SK-N-SH (cell line): ENCODE results near the gene RLBP1. TPM values are rescaled to one million over a fixed set of nuclear protein-coding genes. Genes with fewer than 3 reads are reported as not detected.

Source experiments
- CTCF ChIA-PET: fragments of 300-600, 350-600 bp; formaldehyde crosslinking; extraction: SDS; loops from one replicate; lab custom pipeline; 2021; lab: Yijun Ruan, JAX
- POLR2A ChIA-PET: fragments of 350-600 bp; sonication (Branson Sonifier 250); formaldehyde crosslinking; extraction: SDS; loops from one replicate; lab custom pipeline; 2020; ENCODE audit warnings: antibody characterized with exemption, inconsistent platforms; lab: Yijun Ruan, JAX
- DNase-seq: peaks from one replicate; pipeline ENCODE4 v3.0.0; 2012
- H2AFZ ChIP-seq: fragments of 200-600 bp; sonication (generic); 2 replicates; pipeline ENCODE4 v1.8.1; 2016; ENCODE audit warnings: antibody characterized with exemption, mild to moderate bottlenecking, low read depth
- H3F3A ChIP-seq: fragments of 200-600 bp; sonication (generic); replicated peaks from 2 replicates; pipeline ENCODE3; 2016; ENCODE audit warnings: antibody characterized with exemption, mild to moderate bottlenecking; ENCODE audit not compliant: insufficient read depth
- H3K27ac ChIP-seq, 2 experiments: fragments of 200-500 bp in 1 of 2; fragments of 200-600 bp in 1 of 2; sonication (Bioruptor generic) in 1 of 2; sonication (generic), shearing (Covaris generic) in 1 of 2; 2 replicates each; pipeline versions ENCODE4 v1.5.1 to v1.6.1; 2014 to 2016; ENCODE audit warnings: low read depth in 2 of 2, inconsistent platforms in 1 of 2, low read length in 1 of 2, mild to moderate bottlenecking in 1 of 2, mixed read lengths in 1 of 2
- H3K27me3 ChIP-seq: fragments of 200-600 bp; sonication (generic), shearing (Covaris generic); 2 replicates; pipeline ENCODE4 v1.6.1; 2016; ENCODE audit warnings: mixed run types; ENCODE audit not compliant: insufficient read depth
- H3K36me3 ChIP-seq, 2 experiments: fragments of 200-500 bp in 1 of 2; fragments of 200-600 bp in 1 of 2; sonication (Bioruptor generic) in 1 of 2; sonication (generic) in 1 of 2; replicated peaks in 1 of 2; 2 replicates each; pipeline versions ENCODE3 to v1.5.1; 2014 to 2016; ENCODE audit warnings: low read length in 1 of 2, mild to moderate bottlenecking in 1 of 2; ENCODE audit not compliant: insufficient read depth in 2 of 2, control insufficient read depth in 1 of 2
- H3K4me1 ChIP-seq, 2 experiments: fragments of 200-500 bp in 1 of 2; fragments of 200-600 bp in 1 of 2; sonication (Bioruptor generic) in 1 of 2; sonication (generic), shearing (Covaris generic) in 1 of 2; 2 replicates each; pipeline versions ENCODE4 v1.5.1 to v1.6.1; 2014 to 2016; ENCODE audit warnings: low read depth in 1 of 2, low read length in 1 of 2, mixed run types in 1 of 2; ENCODE audit not compliant: insufficient read depth in 2 of 2, control insufficient read depth in 1 of 2
- H3K4me2 ChIP-seq: fragments of 200-600 bp; sonication (generic), shearing (Covaris generic); 2 replicates; pipeline ENCODE4 v1.6.1; 2017; ENCODE audit warnings: mixed run types
- H3K4me3 ChIP-seq, 2 experiments: fragments of 200-500 bp in 1 of 2; fragments of 200-600 bp in 1 of 2; sonication (Bioruptor generic) in 1 of 2; sonication (generic), shearing (Covaris generic) in 1 of 2; 2 replicates each; pipeline versions ENCODE4 v1.5.1 to v1.8.1; 2014 to 2016; ENCODE audit warnings: low read depth in 2 of 2, inconsistent platforms in 1 of 2, low read length in 1 of 2, mild to moderate bottlenecking in 1 of 2, mixed read lengths in 1 of 2, moderate library complexity in 1 of 2
- H3K79me2 ChIP-seq: fragments of 200-600 bp; sonication (generic); 2 replicates; pipeline ENCODE4 v1.8.1; 2017; ENCODE audit warnings: mild to moderate bottlenecking; ENCODE audit not compliant: insufficient read depth
- H3K9ac ChIP-seq: fragments of 200-600 bp; sonication (generic); 2 replicates; pipeline ENCODE4 v1.6.1; 2017; ENCODE audit warnings: mixed run types
- H3K9me2 ChIP-seq: fragments of 200-600 bp; sonication (generic); 2 replicates; pipeline ENCODE4 v1.6.1; 2017; ENCODE audit warnings: mixed run types
- H3K9me3 ChIP-seq: fragments of 200-600 bp; sonication (generic); 2 replicates; pipeline ENCODE4 v1.6.1; 2017; ENCODE audit warnings: mixed run types, mild to moderate bottlenecking, moderate library complexity
- H4K20me1 ChIP-seq: fragments of 200-600 bp; sonication (generic); 2 replicates; pipeline ENCODE4 v1.6.1; 2017; ENCODE audit warnings: mild to moderate bottlenecking, mixed run types; ENCODE audit not compliant: insufficient read depth
- CTCF ChIP-seq: fragments of 200-600 bp; sonication (generic); IDR thresholded peaks from 2 replicates; pipeline ENCODE4 v1.6.1; 2017; ENCODE audit warnings: antibody characterized with exemption, mild to moderate bottlenecking, moderate library complexity
- ELF1 ChIP-seq: IDR thresholded peaks from 2 replicates; pipeline ENCODE4 v1.4.0; 2012
- EP300 ChIP-seq, 2 experiments: IDR thresholded peaks; 2 replicates each; pipeline versions ENCODE4 v1.4.0 to v1.6.1; 2012; ENCODE audit warnings: borderline replicate concordance in 1 of 2, low read depth in 1 of 2, low read length in 1 of 2
- FOSL2 ChIP-seq: IDR thresholded peaks from 2 replicates; pipeline ENCODE4 v1.4.0; 2012; ENCODE audit warnings: low read depth, mild to moderate bottlenecking, moderate library complexity, borderline replicate concordance
- FOXM1 ChIP-seq: IDR thresholded peaks from 2 replicates; pipeline ENCODE4 v1.4.0; 2012; ENCODE audit warnings: low read depth, mild to moderate bottlenecking
- JUND ChIP-seq: IDR thresholded peaks from 2 replicates; pipeline ENCODE4 v1.4.0; 2012
- MAX ChIP-seq: IDR thresholded peaks from 2 replicates; pipeline ENCODE4 v1.4.0; 2012; ENCODE audit warnings: low read depth
- NFIC ChIP-seq: IDR thresholded peaks from 2 replicates; pipeline ENCODE4 v1.4.0; 2012; ENCODE audit warnings: borderline replicate concordance
- NRF1 ChIP-seq: IDR thresholded peaks from 2 replicates; pipeline ENCODE4 v1.6.1; 2012; ENCODE audit warnings: low read depth, mild to moderate bottlenecking, low read length
- PBX3 ChIP-seq: IDR thresholded peaks from 2 replicates; pipeline ENCODE4; 2012
- POLR2AphosphoS5 ChIP-seq: IDR thresholded peaks from 2 replicates; pipeline ENCODE4 v1.6.1; 2012; ENCODE audit warnings: low read depth, low read length
- RAD21 ChIP-seq: IDR thresholded peaks from 2 replicates; pipeline ENCODE4 v1.6.1; 2012; ENCODE audit warnings: mild to moderate bottlenecking, low read length
- REST ChIP-seq: IDR thresholded peaks from 2 replicates; pipeline ENCODE4 v1.6.1; 2012; ENCODE audit warnings: mild to moderate bottlenecking, low read depth, low read length, moderate library complexity
- RFX5 ChIP-seq: IDR thresholded peaks from 2 replicates; pipeline ENCODE4 v1.6.1; 2012; ENCODE audit warnings: mild to moderate bottlenecking, improper control_type of control experiment, low read length
- SIN3A ChIP-seq: IDR thresholded peaks from 2 replicates; pipeline ENCODE4 v1.6.1; 2012; ENCODE audit warnings: low read depth, mild to moderate bottlenecking, low read length, moderate library complexity, borderline replicate concordance
- TAF1 ChIP-seq: IDR thresholded peaks from 2 replicates; pipeline ENCODE4 v1.6.1; 2012; ENCODE audit warnings: low read depth, mild to moderate bottlenecking, low read length, moderate library complexity, borderline replicate concordance
- TCF12 ChIP-seq: IDR thresholded peaks from 2 replicates; pipeline ENCODE4 v1.4.0; 2012
- TEAD4 ChIP-seq: IDR thresholded peaks from 2 replicates; pipeline ENCODE4 v1.4.0; 2012; ENCODE audit warnings: mild to moderate bottlenecking, borderline replicate concordance; ENCODE audit not compliant: insufficient read depth
- WGBS: methylation state at CpG from one replicate; pipeline ENCODE4 v1.1.6; 2017; ENCODE audit warnings: low lambda C conversion rate; 5-methylcytosine and 5-hydroxymethylcytosine counted together
- polyA plus RNA-seq, 3 experiments: library from polyadenylated mRNA; depleted of rRNA; stranded (reverse); fragments of >200 nt; gene quantifications; 2 replicates each; pipeline ENCODE4 v1.2.3, GENCODE V29; 2012
- TF ChIP-seq, protein P1 (sequence below): fragments of 150-350 bp; IDR thresholded peaks from 2 replicates; pipeline ENCODE4 v1.6.1; 2017; ENCODE audit warnings: antibody characterized with exemption, low read length, low read depth, borderline replicate concordance

Gene RLBP1
- polyA plus RNA-seq, 1 of the 3 experiments (the other 2 are of a cell fraction): not detected

GRCh38 chr15:89192136-89192535 lies 29.2 kb downstream of the RLBP1 start:
- TF ChIP-seq RFX5: no peak
- no peak for TF ChIP-seq REST
- no peak for TF ChIP-seq NRF1
- TF ChIP-seq ELF1: no peak
- TF ChIP-seq FOSL2: no peak
- TF ChIP-seq PBX3: no peak
- TF ChIP-seq POLR2AphosphoS5: no peak
- TF ChIP-seq TEAD4: no peak
- no peak for TF ChIP-seq EP300 (IDR thresholded peaks at IDR 0.05; ENCODE audit: borderline replicate concordance in 1 of 2, low read depth in 1 of 2, low read length in 1 of 2)
- TF ChIP-seq NFIC: no peak
- TF ChIP-seq, all 33 proteins: peak for 0
- peak; percentile 32 for DNase-seq
- Histone ChIP-seq H3K4me2 (no peak overlapping the region), H3K4me3 (no peak overlapping the region), H3K9ac (peak overlapping the region; percentile 44; the same call in 1 of the 2 replicates), H3K79me2 (no peaks in the 10 kb centered on the region), H3K36me3 (peaks cover 23 to 69% of the 10 kb centered on the region in 2 experiments), H3K9me3 (no peaks in the 10 kb centered on the region), H2AFZ (no peak overlapping the region), H3K27me3 (no peaks in the 10 kb centered on the region), H3K4me1 (peaks cover 4 to 9% of the 10 kb centered on the region in 2 experiments; a peak in 1 of 4 replicates), H4K20me1 (no peaks in the 10 kb centered on the region), H3K27ac (peak overlapping the region; percentile 1 to 80; a peak in 3 of 4 replicates), H3F3A (peaks cover 9% of the 10 kb centered on the region), H3K9me2 (no peaks in the 10 kb centered on the region)
- WGBS: 36% methylated on average over 2 of the region's 2 CpGs
- CTCF ChIA-PET: interaction anchor here (1.9 to 6.6 kb wide), 4 partner anchors 15 to 134 kb away, joined by 8 to 60 read pairs (median 8); no protein-coding TSS in a partner anchor
- POLR2A ChIA-PET: interaction anchor here (0.5 kb wide), 1 partner anchor 382 kb away, joined by 4 read pairs; no protein-coding TSS in a partner anchor

- peaks cover 23 to 54% of the 10 kb centered on the region in 2 experiments for H3K36me3 ChIP-seq
- H3K9me3 ChIP-seq: no peaks in the 10 kb centered on the region
- H3K27ac ChIP-seq: no peak overlapping the region
- ChIA-PET POLR2A (no interaction called here), CTCF (interaction anchor here (0.5 to 6.6 kb wide), 7 partner anchors 11 to 283 kb away, joined by 3 to 60 read pairs (median 8); no protein-coding TSS in a partner anchor)
- DNase-seq: no peak
- no peaks in the 10 kb centered on the region for H3K79me2 ChIP-seq
- WGBS: 94% methylated on average over 8 of the region's 8 CpGs
- no peak overlapping the region for H3K9ac ChIP-seq
- no peaks in the 10 kb centered on the region for H4K20me1 ChIP-seq
- no peak overlapping the region for H3K4me2 ChIP-seq
- H3K9me2 ChIP-seq: no peaks in the 10 kb centered on the region
- H3K27me3 ChIP-seq: no peaks in the 10 kb centered on the region
- H3K4me1 ChIP-seq: peaks cover 4 to 9% of the 10 kb centered on the region in 2 experiments; a peak in 1 of 4 replicates
- no peak overlapping the region for H2AFZ ChIP-seq
- no peak overlapping the region for H3K4me3 ChIP-seq
- peaks cover 12% of the 10 kb centered on the region for H3F3A ChIP-seq
- TF ChIP-seq, protein P1, sequence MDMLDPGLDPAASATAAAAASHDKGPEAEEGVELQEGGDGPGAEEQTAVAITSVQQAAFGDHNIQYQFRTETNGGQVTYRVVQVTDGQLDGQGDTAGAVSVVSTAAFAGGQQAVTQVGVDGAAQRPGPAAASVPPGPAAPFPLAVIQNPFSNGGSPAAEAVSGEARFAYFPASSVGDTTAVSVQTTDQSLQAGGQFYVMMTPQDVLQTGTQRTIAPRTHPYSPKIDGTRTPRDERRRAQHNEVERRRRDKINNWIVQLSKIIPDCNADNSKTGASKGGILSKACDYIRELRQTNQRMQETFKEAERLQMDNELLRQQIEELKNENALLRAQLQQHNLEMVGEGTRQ: no peak
- no peak for TF ChIP-seq ELF1
- no peak for TF ChIP-seq FOXM1
- TF ChIP-seq RAD21: no peak
- no peak for TF ChIP-seq CTCF
- TF ChIP-seq MAX: no peak
- TF ChIP-seq TAF1: no peak
- TF ChIP-seq FOSL2: no peak
- TF ChIP-seq TCF12: no peak
- TF ChIP-seq SIN3A: no peak
- TF ChIP-seq TEAD4: no peak
- no peak for TF ChIP-seq JUND
- no peak for TF ChIP-seq EP300 (IDR thresholded peaks at IDR 0.05; ENCODE audit: borderline replicate concordance in 1 of 2, low read depth in 1 of 2, low read length in 1 of 2)
Observed at GRCh38 chr15:89187986-89188514, 33.3 kb downstream of the RLBP1 start.
